Parathyroid adenoma (tissue), 2 donors: ENCODE measurements around the gene MGAT5B.

Source experiments
- H2AFZ ChIP-seq: fragments of 300-600 bp; sonication (generic); one replicate; pipeline ENCODE4 v1.7.0; 2017; ENCODE audit warnings: antibody characterized with exemption, mild to moderate bottlenecking
- H3K27ac ChIP-seq: fragments of 300-600 bp; sonication (generic); one replicate; pipeline ENCODE4 v1.7.0; 2017
- H3K27me3 ChIP-seq: fragments of 300-600 bp; sonication (generic); one replicate; pipeline ENCODE4 v1.7.0; 2017; ENCODE audit warnings: low read length; ENCODE audit not compliant: control insufficient read depth, insufficient read depth
- H3K36me3 ChIP-seq: fragments of 300-600 bp; sonication (generic); one replicate; pipeline ENCODE4 v1.7.0; 2017; ENCODE audit warnings: low read length; ENCODE audit not compliant: control insufficient read depth, insufficient read depth
- H3K4me1 ChIP-seq: fragments of 300-600 bp; sonication (generic); one replicate; pipeline ENCODE4 v1.7.0; 2017; ENCODE audit warnings: control low read depth
- H3K4me2 ChIP-seq: fragments of 300-600 bp; sonication (generic); one replicate; pipeline ENCODE4 v1.7.0; 2017; ENCODE audit warnings: low read length
- H3K4me3 ChIP-seq: fragments of 300-600 bp; sonication (generic); one replicate; pipeline ENCODE4 v1.7.0; 2017; ENCODE audit warnings: low read depth, low read length
- H3K79me2 ChIP-seq: fragments of 300-600 bp; sonication (generic); one replicate; pipeline ENCODE4 v1.7.0; 2017; ENCODE audit warnings: control low read depth
- H3K9ac ChIP-seq: fragments of 300-600 bp; sonication (generic); one replicate; pipeline ENCODE4 v1.7.0; 2017; ENCODE audit warnings: mild to moderate bottlenecking
- H3K9me3 ChIP-seq: fragments of 300-600 bp; sonication (generic); one replicate; pipeline ENCODE4 v1.7.0; 2017; ENCODE audit warnings: low read length; ENCODE audit not compliant: control insufficient read depth
- CTCF ChIP-seq: fragments of 300-600 bp; sonication (generic); IDR thresholded peaks from one replicate; pipeline ENCODE4 v1.7.0; 2017; ENCODE audit warnings: antibody characterized with exemption, mild to moderate bottlenecking
- donor health status: primary hyperparathyroidism.

The MGAT5B gene

GRCh38 chr17:76905836-76906235 is 37.6 kb downstream of the MGAT5B start:
- H3K9me3 ChIP-seq = no peaks in the 10 kb centered on the region
- TF ChIP-seq CTCF = no peak
- no peak overlapping the region for H3K4me2 ChIP-seq
- no peak overlapping the region for H3K27ac ChIP-seq
- H3K36me3 ChIP-seq = no peaks in the 10 kb centered on the region
- no peaks in the 10 kb centered on the region for H3K4me1 ChIP-seq
- no peak overlapping the region for H3K9ac ChIP-seq
- no peak overlapping the region for H2AFZ ChIP-seq
- H3K27me3 ChIP-seq = no peaks in the 10 kb centered on the region
- H3K4me3 ChIP-seq = no peak overlapping the region
- H3K79me2 ChIP-seq = no peaks in the 10 kb centered on the region

GRCh38 chr17:76906463-76906862 is 38.3 kb downstream of the MGAT5B start:
- Histone ChIP-seq H3K9me3 (no peaks in the 10 kb centered on the region), H3K4me1 (peaks cover 2% of the 10 kb centered on the region), H3K27me3 (no peaks in the 10 kb centered on the region), H3K27ac (no peak overlapping the region), H2AFZ (no peak overlapping the region), H3K4me2 (no peak overlapping the region), H3K9ac (no peak overlapping the region), H3K36me3 (no peaks in the 10 kb centered on the region), H3K4me3 (no peak overlapping the region), H3K79me2 (no peaks in the 10 kb centered on the region)
- no peak for TF ChIP-seq CTCF

GRCh38 chr17:76907352-76907751 is 39.1 kb downstream of the MGAT5B start:
- no peak overlapping the region for H3K9ac ChIP-seq
- TF ChIP-seq CTCF = no peak

GRCh38 chr17:76909971-76910760 is 42.0 kb downstream of the MGAT5B start:
- no peak overlapping the region for H3K4me3 ChIP-seq
- no peak overlapping the region for H3K9ac ChIP-seq
- no peak overlapping the region for H2AFZ ChIP-seq
- H3K36me3 ChIP-seq = no peaks in the 10 kb centered on the region
- no peaks in the 10 kb centered on the region for H3K79me2 ChIP-seq
- no peak overlapping the region for H3K27ac ChIP-seq
- no peak for TF ChIP-seq CTCF
- no peak overlapping the region for H3K4me2 ChIP-seq
- no peaks in the 10 kb centered on the region for H3K9me3 ChIP-seq
- no peaks in the 10 kb centered on the region for H3K27me3 ChIP-seq
- H3K4me1 ChIP-seq = peaks cover 7% of the 10 kb centered on the region

More at GRCh38 chr17:76907352-76907751, 39.1 kb downstream of the MGAT5B start:
- Histone ChIP-seq H3K4me3 (no peak overlapping the region), H3K27ac (no peak overlapping the region), H3K9me3 (no peaks in the 10 kb centered on the region), H3K36me3 (no peaks in the 10 kb centered on the region), H3K4me1 (peaks cover 7% of the 10 kb centered on the region), H3K4me2 (no peak overlapping the region), H2AFZ (no peak overlapping the region), H3K27me3 (no peaks in the 10 kb centered on the region), H3K79me2 (no peaks in the 10 kb centered on the region)
